ENCODE data around the gene ZNF524.
A peak's percentile ranks its signal among the peaks of the same experiment; 100 is the strongest.

Gene ZNF524

DNA sequence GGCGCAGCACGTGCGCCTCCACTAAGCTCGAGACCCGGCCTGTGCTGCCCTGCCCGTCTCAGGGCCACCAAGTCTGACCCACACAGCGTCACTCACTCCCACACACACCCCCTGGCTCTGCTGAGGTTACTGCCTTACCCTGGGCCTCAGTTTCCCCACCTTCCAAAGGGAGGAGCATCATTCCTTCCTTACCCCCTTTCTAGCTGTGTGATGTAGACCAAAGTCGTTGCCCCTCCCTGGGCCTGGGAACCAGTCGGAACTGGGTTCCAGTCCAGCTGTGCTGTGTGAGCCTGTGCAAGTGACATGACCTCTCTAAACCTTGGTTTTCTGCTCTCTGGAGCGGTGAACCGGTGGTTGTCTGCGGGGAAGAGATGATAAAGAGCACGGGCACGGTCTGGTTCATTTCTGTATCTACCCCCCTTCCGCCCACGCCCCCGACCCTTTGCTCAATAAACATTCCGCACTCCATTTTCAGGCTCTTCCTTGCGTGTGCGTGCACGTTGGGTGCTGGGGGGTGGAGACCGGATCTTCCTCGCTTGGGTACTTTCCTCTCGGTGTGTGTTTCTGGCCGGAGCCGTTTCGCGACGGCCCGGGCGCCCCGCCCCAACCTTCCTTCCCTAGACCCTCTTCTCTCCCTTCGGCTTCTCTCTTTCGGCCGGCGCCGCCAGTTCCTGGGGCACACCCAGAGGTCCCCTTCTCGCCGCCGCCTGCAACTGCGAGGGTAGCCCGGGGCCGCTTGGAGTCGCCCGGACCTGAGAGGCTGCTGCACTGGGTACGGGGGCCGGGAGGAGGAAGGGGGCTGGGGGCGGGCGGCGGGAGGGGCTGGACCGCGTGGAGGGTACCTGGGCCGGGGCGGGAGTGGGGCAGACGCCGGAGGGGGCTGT is 43.2 kb downstream of the ZNF524 start, which contains the start of gene ZNF581:
ZNF581 (plus strand) TSS at position 647 of the 884 bp plus-strand sequence. CDS start 923 bp downstream, outside the sequence.
- H3K4me3 ChIP-seq (replicated peaks; ENCODE audit: insufficient read depth, low read length) = peak within 1 kb of the TSS; percentile 91
- peak within 1 kb of the TSS; percentile 79 for H3K27ac ChIP-seq (replicated peaks)
- DNase-seq (ENCODE audit: low read depth in 1 of 2, low spot score in 1 of 2) = peak in 1 of 2 experiments; percentile 80
- no peaks in the 10 kb centered on the region for H3K27me3 ChIP-seq (ENCODE audit: insufficient read depth, poor library complexity, severe bottlenecking)
- TF ChIP-seq SPI1 (IDR thresholded peaks at IDR 0.05; ENCODE audit: borderline replicate concordance, low read depth) (no peak), POLR2AphosphoS5 (IDR thresholded peaks at IDR 0.05; ENCODE audit: low read depth) (peak; percentile 79), GABPA (IDR thresholded peaks at IDR 0.05; ENCODE audit: low read depth) (peak; percentile 91)
- TF ChIP-seq, protein P1, sequence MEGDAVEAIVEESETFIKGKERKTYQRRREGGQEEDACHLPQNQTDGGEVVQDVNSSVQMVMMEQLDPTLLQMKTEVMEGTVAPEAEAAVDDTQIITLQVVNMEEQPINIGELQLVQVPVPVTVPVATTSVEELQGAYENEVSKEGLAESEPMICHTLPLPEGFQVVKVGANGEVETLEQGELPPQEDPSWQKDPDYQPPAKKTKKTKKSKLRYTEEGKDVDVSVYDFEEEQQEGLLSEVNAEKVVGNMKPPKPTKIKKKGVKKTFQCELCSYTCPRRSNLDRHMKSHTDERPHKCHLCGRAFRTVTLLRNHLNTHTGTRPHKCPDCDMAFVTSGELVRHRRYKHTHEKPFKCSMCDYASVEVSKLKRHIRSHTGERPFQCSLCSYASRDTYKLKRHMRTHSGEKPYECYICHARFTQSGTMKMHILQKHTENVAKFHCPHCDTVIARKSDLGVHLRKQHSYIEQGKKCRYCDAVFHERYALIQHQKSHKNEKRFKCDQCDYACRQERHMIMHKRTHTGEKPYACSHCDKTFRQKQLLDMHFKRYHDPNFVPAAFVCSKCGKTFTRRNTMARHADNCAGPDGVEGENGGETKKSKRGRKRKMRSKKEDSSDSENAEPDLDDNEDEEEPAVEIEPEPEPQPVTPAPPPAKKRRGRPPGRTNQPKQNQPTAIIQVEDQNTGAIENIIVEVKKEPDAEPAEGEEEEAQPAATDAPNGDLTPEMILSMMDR (IDR thresholded peaks at IDR 0.05; ENCODE audit: insufficient read depth, low read length) = no peak
- TF ChIP-seq, protein P2, sequence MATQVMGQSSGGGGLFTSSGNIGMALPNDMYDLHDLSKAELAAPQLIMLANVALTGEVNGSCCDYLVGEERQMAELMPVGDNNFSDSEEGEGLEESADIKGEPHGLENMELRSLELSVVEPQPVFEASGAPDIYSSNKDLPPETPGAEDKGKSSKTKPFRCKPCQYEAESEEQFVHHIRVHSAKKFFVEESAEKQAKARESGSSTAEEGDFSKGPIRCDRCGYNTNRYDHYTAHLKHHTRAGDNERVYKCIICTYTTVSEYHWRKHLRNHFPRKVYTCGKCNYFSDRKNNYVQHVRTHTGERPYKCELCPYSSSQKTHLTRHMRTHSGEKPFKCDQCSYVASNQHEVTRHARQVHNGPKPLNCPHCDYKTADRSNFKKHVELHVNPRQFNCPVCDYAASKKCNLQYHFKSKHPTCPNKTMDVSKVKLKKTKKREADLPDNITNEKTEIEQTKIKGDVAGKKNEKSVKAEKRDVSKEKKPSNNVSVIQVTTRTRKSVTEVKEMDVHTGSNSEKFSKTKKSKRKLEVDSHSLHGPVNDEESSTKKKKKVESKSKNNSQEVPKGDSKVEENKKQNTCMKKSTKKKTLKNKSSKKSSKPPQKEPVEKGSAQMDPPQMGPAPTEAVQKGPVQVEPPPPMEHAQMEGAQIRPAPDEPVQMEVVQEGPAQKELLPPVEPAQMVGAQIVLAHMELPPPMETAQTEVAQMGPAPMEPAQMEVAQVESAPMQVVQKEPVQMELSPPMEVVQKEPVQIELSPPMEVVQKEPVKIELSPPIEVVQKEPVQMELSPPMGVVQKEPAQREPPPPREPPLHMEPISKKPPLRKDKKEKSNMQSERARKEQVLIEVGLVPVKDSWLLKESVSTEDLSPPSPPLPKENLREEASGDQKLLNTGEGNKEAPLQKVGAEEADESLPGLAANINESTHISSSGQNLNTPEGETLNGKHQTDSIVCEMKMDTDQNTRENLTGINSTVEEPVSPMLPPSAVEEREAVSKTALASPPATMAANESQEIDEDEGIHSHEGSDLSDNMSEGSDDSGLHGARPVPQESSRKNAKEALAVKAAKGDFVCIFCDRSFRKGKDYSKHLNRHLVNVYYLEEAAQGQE (IDR thresholded peaks at IDR 0.05; ENCODE audit: insufficient replicate concordance, low read depth) = no peak

DNA sequence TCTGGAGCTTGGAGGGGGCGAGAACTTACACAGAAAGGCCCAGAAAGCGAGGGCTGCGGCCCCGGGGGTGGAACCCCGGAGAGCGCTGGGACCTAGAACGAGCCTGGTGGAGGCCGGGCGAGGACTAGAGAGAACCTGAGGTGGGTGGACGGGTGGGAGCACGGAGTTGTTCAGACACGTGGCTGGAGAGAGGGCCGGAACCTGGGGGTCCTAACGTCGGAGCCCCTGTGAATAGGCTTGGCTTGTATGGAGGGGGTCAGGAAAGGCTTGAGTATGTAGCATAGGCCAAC is 43.7 kb downstream of the ZNF524 start:
- TF ChIP-seq GABPA (IDR thresholded peaks at IDR 0.05; ENCODE audit: low read depth) (no peak), SPI1 (IDR thresholded peaks at IDR 0.05; ENCODE audit: borderline replicate concordance, low read depth) (no peak), POLR2AphosphoS5 (IDR thresholded peaks at IDR 0.05; ENCODE audit: low read depth) (no peak)
- TF ChIP-seq, protein P2 (IDR thresholded peaks at IDR 0.05; ENCODE audit: insufficient replicate concordance, low read depth) = no peak
- TF ChIP-seq, protein P1 (IDR thresholded peaks at IDR 0.05; ENCODE audit: insufficient read depth, low read length) = no peak
- H3K27me3 ChIP-seq (ENCODE audit: insufficient read depth, poor library complexity, severe bottlenecking) = no peaks in the 10 kb centered on the region
- H3K27ac ChIP-seq (replicated peaks) = peak overlapping the region; percentile 79
- no peak for DNase-seq (ENCODE audit: low read depth in 1 of 2, low spot score in 1 of 2)
- H3K4me3 ChIP-seq (replicated peaks; ENCODE audit: insufficient read depth, low read length) = peak overlapping the region; percentile 91

DNA sequence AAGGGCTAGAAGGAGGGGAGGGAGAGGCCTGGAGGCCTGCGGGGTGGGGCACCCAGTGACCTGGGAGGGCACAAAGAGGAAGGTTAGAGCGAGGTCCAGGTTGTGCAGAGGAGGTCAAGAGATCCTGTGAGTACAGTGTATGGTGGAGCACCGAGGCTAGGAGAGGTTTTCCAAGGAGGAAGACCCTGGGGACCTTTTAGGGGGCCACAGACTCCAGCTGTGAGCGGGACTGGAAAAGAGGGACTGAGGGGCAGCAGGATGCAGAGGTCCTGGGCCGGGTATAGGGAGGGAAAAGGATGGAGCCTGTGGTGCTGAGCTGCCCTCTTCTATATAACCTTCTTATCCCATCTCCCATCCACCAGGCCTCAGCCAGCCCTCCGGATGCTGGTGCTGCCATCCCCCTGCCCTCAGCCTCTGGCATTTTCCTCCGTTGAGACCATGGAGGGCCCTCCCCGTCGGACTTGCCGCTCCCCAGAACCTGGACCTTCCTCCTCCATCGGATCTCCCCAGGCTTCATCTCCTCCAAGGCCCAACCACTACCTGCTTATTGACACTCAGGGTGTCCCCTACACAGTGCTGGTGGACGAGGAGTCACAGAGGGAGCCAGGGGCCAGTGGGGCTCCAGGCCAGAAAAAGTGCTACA is 44.2 kb downstream of the ZNF524 start:
- DNase-seq (ENCODE audit: low read depth in 1 of 2, low spot score in 1 of 2) = no peak
- Histone ChIP-seq H3K27me3 (ENCODE audit: insufficient read depth, poor library complexity, severe bottlenecking) (no peaks in the 10 kb centered on the region), H3K4me3 (replicated peaks; ENCODE audit: insufficient read depth, low read length) (peak overlapping the region; percentile 91), H3K27ac (replicated peaks) (peak overlapping the region; percentile 79)
- TF ChIP-seq, protein P2 (IDR thresholded peaks at IDR 0.05; ENCODE audit: insufficient replicate concordance, low read depth) = no peak
- TF ChIP-seq POLR2AphosphoS5 (IDR thresholded peaks at IDR 0.05; ENCODE audit: low read depth) = no peak
- no peak for TF ChIP-seq SPI1 (IDR thresholded peaks at IDR 0.05; ENCODE audit: borderline replicate concordance, low read depth)
- TF ChIP-seq, protein P1 (IDR thresholded peaks at IDR 0.05; ENCODE audit: insufficient read depth, low read length) = no peak
- TF ChIP-seq GABPA (IDR thresholded peaks at IDR 0.05; ENCODE audit: low read depth) = no peak
